Testis (tissue), 2 donors: ENCODE measurements around the gene ZNF217.

ENCODE experiments used
- CTCF ChIP-seq, 3 experiments: fragments of 450-650 bp in 2 of 3; fragments of 200-600 bp in 1 of 3; sonication (generic) in 1 of 3; IDR thresholded peaks; one replicate each; pipeline ENCODE4 v1.5.1; 2016 to 2019; ENCODE audit warnings: antibody characterized with exemption in 3 of 3, mild to moderate bottlenecking in 2 of 3, moderate library complexity in 1 of 3
- POLR2A ChIP-seq: fragments of 450-650 bp; IDR thresholded peaks from one replicate; pipeline ENCODE4 v1.6.1; 2017; ENCODE audit warnings: antibody characterized with exemption, mild to moderate bottlenecking, moderate library complexity

DNA sequence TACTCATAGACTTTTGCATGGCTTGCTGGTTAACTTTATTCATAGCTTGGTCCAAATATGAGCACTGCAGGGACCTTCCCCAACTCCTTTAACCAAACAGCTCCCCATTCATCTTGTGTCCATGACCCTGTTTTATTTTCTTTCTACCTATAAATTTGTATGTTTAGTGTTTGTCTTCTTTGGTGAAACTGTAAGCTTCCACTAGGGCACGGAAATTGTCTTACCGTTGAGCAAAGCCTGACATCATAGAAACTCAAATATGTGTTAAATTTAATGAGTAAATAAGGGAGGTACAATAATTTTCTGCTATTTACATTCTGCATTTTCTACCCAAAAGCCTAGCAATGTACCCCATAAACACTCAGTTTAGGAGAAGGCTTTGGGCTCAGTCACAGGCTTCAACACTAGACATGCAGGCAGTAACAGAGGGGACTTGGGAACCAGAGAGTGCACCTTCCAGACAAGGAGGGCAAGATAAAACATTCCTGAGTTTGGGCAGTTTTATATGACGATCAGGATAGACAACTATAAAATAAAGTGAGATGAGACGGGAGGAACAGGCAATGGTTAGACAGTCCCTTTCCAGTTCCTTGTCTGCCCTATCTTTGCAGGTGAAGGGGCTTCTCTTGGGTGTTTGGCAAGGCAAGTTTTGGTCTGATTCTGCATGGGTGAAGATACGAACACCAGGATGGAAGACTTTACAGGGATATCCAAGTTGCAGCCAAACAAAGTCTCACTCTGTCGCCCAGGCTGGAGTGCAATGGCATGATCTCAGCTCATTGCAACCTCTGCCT is 46.2 kb upstream of the ZNF217 start:
- TF ChIP-seq CTCF (IDR thresholded peaks at IDR 0.05) (no peak), POLR2A (no peak)
